Right cardiac atrium (tissue), 5 donors: ENCODE results near the gene PGP. TPM values are rescaled to one million over a fixed set of nuclear protein-coding genes. Genes with fewer than 3 reads are reported as not detected.

Source experiments
- ATAC-seq, 2 donors: fragments of 200-7000 bp; cut with Tn5 transposase; one replicate each; pipeline versions ENCODE4 v1.8.0 to v1.9.1; 2020; ENCODE audit warnings: moderate library complexity in 2 of 2, mild to moderate bottlenecking in 1 of 2
- DNase-seq, 3 donors: peaks; one replicate each; pipeline ENCODE4 v3.0.0-alpha.2; 2020
- H3K27ac ChIP-seq: one replicate; pipeline ENCODE4 v1.5.1; 2013; ENCODE audit warnings: mild to moderate bottlenecking, low read length, control low read depth, moderate library complexity
- H3K27me3 ChIP-seq: one replicate; pipeline ENCODE4 v1.6.1; 2013; ENCODE audit not compliant: control insufficient read depth, insufficient read depth
- H3K4me1 ChIP-seq: one replicate; pipeline ENCODE4 v1.6.1; 2013; ENCODE audit warnings: low read length; ENCODE audit not compliant: control insufficient read depth, insufficient read depth
- H3K4me3 ChIP-seq: one replicate; pipeline ENCODE4 v1.5.1; 2013; ENCODE audit warnings: low read length, control low read depth
- H3K9me3 ChIP-seq: one replicate; pipeline ENCODE4 v1.6.1; 2013; ENCODE audit warnings: low read length; ENCODE audit not compliant: control insufficient read depth
- whole genome bisulfite sequencing: extraction: QIAGEN DNeasy Blood & Tissue Kit; methylation state at CpG from one replicate; pipeline ENCODE4 v1.1.7; 2013; 5-methylcytosine and 5-hydroxymethylcytosine counted together
- intact Hi-C, 4 donors: fragments of 100-400 bp; cut with DNase I; formaldehyde crosslinking; loops; one replicate each; pipeline versions ENCODE4 v1.11.0 to v1.14.0; 2022 to 2023
- polyA plus RNA-seq: library from polyadenylated mRNA; stranded (reverse); fragments of 200-250 nt; gene quantifications from one replicate; pipeline ENCODE4 v1.2.3, GENCODE V29; 2013
- total RNA-seq, 4 donors: library from RNA; stranded (reverse); fragmentation: NEBNext Ultra II Directional; extraction: Animal tissue kit (Norgen Biotek cat#: 25700); gene quantifications; one replicate each; pipeline ENCODE4 v1.2.1, GENCODE V29; 2021
- donor health status: healthy with polysubstance abuse.
- donor health status: DM: no; HTN: yes; CAD: no.
- donor health status: DM: no; HTN: no; CAD: no.
- donor health status: DM: no; HTN: yes; CAD: no; lungs with severe emphysema.
- donor health status: DM: yes; HTN: yes; CAD: no.

PGP gene
- total and polyA plus RNA-seq, 5 donors, result 19.3 to 24.8 (median 21.5) TPM

DNA sequence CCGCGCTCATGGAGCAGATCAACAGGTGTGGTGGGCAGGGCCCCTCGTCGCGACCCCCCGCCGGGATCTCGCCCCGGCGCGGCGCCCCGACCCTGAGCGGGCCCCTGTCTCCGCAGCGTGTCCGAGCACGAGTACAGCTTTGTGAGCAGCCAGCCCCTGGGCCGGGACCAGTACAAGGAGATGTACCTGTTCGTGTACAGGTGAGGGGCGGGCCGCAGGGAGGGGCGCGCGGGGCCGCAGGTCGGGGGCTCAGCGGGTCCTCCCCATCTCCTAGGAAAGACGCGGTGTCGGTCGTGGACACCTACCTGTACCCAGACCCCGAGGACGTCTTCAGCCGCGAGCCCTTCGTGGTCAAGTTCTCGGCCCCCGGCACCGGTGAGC is 22.5 kb upstream of the PGP start:
- no peaks in the 10 kb centered on the region for H3K27me3 ChIP-seq
- WGBS, result 4% methylated on average over 40 of the region's 40 CpGs
- no peaks in the 10 kb centered on the region for H3K9me3 ChIP-seq
- H3K27ac ChIP-seq, result no peak overlapping the region
- peak in 1 of 2 donors; percentile 1 for ATAC-seq
- intact Hi-C loops, result no loop called here
- peaks cover 3% of the 10 kb centered on the region for H3K4me1 ChIP-seq
- H3K4me3 ChIP-seq, result no peak overlapping the region
- no peak for DNase-seq

DNA sequence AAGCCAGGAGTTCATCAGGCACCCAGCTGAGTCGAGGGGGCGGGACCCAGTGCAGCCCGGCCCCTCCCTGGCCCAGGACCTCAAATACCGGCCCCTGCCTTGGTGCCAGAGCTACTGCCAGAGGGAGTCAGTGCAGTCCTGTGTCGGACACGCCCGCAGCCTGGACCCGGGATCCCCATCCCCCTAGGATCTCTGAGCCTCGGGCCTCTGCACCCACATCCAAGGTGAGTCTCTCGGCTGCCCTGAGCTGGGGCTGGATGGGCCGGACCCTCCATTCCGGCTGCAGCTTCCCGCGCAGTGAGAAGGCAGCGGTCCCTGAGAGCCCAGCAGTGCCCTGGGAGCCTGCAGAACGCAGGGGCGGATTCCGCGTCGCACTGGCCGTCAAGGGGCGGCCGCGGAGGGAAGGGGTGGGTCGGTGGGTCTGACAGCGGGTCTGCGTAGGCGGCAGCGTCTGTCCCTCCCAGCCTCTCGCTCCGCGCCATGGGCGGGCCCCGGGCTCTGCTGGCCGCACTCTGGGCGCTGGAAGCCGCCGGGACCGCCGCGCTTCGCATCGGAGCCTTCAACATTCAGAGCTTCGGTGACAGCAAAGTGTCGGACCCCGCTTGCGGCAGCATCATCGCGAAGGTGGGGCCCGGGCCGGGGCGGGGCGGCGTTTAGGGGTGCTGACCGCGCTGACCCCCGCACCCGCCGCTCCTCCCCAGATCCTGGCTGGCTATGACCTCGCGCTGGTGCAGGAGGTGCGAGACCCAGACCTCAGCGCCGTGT is 21.9 kb upstream of the PGP start, which contains the start of gene DNASE1L2:
DNASE1L2 (plus strand) TSS at position 108 of the 765 bp plus-strand sequence; CDS start at position 481, 373 bp downstream.
- H3K9me3 ChIP-seq, result no peaks in the 10 kb centered on the region
- DNase-seq, result peak; percentile 50 to 79 (median 76)
- intact Hi-C loops, result no loop called here
- peaks cover 3% of the 10 kb centered on the region for H3K4me1 ChIP-seq
- no peak within 1 kb of the TSS for H3K4me3 ChIP-seq
- H3K27me3 ChIP-seq, result no peaks in the 10 kb centered on the region
- H3K27ac ChIP-seq, result no peak within 1 kb of the TSS
- 3% methylated on average over 64 of the region's 64 CpGs for WGBS
- ATAC-seq, result peak; percentile 22 to 41

DNA sequence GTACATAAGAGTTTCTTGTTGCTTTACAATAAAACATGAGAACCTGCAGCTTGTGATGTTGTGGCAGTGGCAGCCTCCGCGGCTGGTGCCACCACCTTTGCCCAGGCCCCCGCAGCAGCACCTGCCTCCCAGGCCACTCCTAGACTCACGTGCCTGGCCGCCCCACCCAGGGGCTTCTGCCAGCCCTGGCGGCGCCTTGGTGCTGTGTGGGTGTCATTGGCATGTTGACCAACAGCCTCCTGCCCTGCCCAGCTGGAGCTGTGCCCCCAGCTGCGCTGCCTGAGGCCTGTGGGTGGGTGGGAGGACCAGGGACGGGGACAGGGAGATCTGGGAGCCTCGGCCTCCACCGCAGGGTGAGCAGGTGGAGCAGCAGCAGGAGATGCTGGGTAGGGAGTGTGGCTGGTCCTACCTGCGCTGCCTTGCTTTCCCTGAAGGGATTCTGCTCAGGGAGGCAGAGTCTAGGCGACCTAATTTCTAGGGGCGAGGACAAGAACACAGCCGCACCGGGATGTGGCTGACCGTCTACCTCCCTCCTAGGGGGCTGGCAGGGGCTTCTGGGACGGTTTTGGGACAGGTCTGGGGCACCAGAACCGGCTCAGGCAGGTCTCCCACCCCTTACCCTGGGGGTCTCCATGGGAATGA is 21.2 kb upstream of the PGP start:
- Histone ChIP-seq H3K9me3 (no peaks in the 10 kb centered on the region), H3K4me3 (no peak overlapping the region), H3K4me1 (peaks cover 3% of the 10 kb centered on the region), H3K27me3 (no peaks in the 10 kb centered on the region), H3K27ac (no peak overlapping the region)
- 78% methylated on average over 19 of the region's 19 CpGs for WGBS
- intact Hi-C loops, result no loop called here
- peak in 1 of 3 donors; percentile 50 for DNase-seq
- ATAC-seq, result no peak

DNA sequence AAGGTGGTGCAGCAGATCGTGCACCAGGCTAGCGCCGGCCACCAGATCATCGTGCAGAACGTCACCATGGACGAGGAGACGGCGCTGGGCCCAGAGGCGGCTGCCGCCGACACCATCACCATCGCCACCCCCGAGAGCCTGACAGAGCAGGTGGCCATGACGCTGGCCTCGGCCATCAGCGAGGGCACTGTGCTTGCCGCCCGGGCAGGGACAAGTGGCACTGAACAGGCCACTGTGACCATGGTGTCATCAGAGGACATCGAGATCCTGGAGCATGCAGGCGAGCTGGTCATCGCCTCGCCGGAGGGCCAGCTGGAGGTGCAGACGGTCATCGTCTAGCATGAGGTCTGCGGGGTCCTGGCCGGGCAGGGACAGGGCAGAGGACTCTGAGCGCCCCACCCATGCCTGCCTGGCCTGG is 20.6 kb upstream of the PGP start:
- Histone ChIP-seq H3K4me1 (peaks cover 3% of the 10 kb centered on the region), H3K27me3 (no peaks in the 10 kb centered on the region), H3K4me3 (no peak overlapping the region), H3K27ac (no peak overlapping the region), H3K9me3 (no peaks in the 10 kb centered on the region)
- ATAC-seq (no peak), DNase-seq (no peak)
- intact Hi-C loops, result no loop called here
- 95% methylated on average over 28 of the region's 28 CpGs for WGBS

DNA sequence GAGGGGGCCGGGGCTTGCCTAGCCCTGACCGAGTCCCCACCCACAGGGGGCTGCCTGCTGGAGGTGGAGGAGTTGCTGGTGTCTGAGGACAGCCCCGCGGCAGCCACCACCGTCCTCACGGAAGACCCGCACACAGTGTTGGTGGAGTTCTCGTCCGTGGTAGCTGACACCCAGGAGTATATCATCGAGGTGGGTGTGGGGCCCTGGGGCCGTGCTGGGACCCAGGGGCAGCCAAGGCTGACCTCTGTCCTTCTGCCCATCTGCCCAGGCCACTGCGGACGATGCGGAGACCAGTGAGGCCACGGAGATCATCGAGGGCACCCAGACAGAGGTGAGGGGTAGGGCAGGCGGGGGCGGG is 20.2 kb upstream of the PGP start:
- DNase-seq, result no peak
- no peak overlapping the region for H3K4me3 ChIP-seq
- H3K4me1 ChIP-seq, result peaks cover 3% of the 10 kb centered on the region
- intact Hi-C loops, result no loop called here
- H3K27me3 ChIP-seq, result no peaks in the 10 kb centered on the region
- 92% methylated on average over 18 of the region's 18 CpGs for WGBS
- no peaks in the 10 kb centered on the region for H3K9me3 ChIP-seq
- no peak for ATAC-seq
- H3K27ac ChIP-seq, result no peak overlapping the region

DNA sequence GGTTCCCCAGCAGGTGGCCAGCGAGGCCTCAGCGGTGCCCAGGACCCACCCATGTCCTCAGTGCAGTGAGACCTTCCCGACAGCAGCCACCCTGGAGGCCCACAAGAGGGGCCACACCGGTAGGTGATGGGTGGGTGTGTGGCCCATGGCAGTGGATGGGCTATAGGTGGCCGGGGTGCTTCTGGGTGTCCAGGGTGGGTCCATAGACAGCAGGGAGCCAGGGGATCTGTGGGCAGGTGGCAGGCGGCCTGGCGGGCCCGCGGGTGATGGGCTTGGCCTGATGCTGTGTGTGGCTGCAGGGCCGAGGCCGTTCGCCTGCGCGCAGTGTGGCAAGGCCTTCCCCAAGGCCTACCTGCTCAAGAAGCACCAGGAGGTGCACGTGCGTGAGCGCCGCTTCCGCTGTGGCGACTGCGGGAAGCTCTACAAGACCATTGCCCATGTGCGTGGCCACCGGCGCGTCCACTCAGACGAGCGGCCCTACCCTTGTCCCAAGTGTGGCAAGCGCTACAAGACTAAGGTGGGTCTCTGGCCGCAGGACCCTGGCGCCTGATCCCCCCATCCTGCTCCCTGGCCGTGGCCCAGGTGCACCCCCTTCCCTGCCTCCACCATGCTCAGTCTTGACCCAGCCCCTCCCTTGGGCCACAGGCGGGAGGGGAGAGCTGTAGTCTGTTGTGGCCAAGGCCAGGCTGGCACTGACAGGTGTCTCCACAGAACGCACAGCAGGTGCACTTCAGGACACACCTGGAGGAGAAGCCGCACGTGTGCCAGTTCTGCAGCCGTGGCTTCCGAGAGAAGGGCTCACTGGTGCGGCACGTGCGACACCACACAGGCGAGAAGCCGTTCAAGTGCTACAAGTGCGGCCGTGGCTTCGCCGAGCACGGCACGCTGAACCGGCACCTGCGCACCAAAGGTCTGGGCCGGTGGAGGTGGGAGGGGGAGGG is 19.5 kb upstream of the PGP start:
- H3K27ac ChIP-seq, result no peak overlapping the region
- ATAC-seq (no peak), DNase-seq (no peak)
- intact Hi-C loops, result no loop called here
- H3K9me3 ChIP-seq, result no peaks in the 10 kb centered on the region
- H3K27me3 ChIP-seq, result no peaks in the 10 kb centered on the region
- H3K4me3 ChIP-seq, result no peak overlapping the region
- whole genome bisulfite sequencing, result 95% methylated on average over 51 of the region's 51 CpGs
- H3K4me1 ChIP-seq, result peaks cover 3% of the 10 kb centered on the region

DNA sequence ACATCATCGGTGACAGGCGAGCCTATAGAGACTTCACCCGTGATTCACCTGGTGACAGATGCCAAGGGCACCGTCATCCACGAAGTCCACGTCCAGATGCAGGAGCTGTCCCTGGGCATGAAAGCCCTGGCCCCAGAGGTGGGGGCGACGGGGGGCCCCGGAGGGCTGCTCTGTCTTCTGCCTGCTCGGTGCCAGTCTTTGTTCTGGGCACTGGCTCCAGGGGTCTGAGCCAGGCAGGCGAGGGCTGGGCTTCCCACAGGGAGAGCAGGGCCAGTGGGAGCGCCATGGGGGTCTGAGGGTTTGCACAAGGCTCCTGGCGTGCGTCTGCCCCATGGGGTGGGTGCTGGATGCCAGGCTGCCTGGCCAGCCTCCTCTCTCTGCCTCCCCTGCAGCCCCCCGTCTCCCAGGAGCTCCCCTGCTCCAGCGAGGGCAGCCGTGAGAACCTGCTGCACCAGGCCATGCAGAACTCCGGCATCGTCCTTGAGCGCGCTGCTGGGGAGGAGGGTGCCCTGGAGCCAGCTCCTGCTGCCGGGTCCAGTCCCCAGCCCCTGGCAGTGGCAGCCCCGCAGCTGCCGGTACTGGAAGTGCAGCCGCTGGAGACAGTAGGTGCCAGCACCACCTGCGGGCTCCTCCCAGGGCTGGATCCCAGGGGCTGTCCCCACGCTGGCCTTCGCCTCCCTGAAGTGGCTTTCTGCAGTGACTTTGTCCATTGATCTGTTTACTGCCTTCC is 18.6 kb upstream of the PGP start:
- no peak for ATAC-seq
- H3K4me1 ChIP-seq, result peaks cover 3% of the 10 kb centered on the region
- WGBS, result 91% methylated on average over 28 of the region's 28 CpGs
- no peaks in the 10 kb centered on the region for H3K9me3 ChIP-seq
- no peaks in the 10 kb centered on the region for H3K27me3 ChIP-seq
- no peak for DNase-seq
- no peak overlapping the region for H3K27ac ChIP-seq
- intact Hi-C loops, result no loop called here
- H3K4me3 ChIP-seq, result no peak overlapping the region

DNA sequence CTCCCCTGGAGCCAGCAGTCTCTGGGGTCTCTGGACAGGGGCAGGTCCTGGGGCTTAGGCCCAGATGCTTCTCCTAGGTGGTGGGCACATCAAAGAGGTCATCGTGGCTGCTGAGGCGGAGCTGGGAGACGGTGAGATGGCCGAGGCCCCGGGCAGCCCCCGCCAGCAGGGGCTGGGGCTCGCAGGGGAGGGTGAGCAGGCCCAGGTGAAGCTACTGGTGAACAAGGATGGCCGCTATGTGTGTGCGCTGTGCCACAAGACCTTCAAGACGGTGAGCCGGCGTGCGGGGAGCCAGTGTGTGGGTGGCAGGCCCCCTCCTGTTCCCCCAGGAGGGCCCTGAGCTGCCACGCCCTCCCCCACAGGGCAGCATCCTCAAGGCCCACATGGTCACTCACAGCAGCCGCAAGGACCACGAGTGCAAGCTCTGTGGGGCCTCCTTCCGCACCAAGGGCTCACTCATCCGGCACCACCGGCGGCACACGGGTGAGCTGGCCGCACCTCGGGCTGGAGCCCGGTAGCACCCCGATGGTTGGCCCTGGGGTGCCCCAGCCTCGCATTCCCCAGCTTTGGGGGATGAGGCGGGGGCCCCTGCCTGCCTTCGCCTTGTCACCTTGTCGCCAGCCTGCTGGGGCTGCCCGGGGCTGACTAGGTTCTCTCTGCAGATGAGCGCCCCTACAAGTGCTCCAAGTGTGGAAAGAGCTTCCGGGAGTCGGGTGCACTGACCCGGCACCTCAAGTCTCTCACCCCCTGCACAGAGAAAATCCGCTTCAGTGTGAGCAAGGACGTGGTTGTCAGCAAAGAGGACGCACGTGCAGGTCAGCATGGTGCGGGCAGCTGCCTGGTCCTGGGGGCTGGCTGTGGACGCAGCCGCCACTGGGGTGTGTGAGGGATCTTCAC is 17.7 kb upstream of the PGP start:
- Histone ChIP-seq H3K27ac (no peak overlapping the region), H3K9me3 (no peaks in the 10 kb centered on the region), H3K4me3 (no peak overlapping the region), H3K27me3 (no peaks in the 10 kb centered on the region), H3K4me1 (peaks cover 3% of the 10 kb centered on the region)
- 89% methylated on average over 41 of the region's 41 CpGs for WGBS
- intact Hi-C loops, result no loop called here
- ATAC-seq, result no peak
- DNase-seq, result no peak

DNA sequence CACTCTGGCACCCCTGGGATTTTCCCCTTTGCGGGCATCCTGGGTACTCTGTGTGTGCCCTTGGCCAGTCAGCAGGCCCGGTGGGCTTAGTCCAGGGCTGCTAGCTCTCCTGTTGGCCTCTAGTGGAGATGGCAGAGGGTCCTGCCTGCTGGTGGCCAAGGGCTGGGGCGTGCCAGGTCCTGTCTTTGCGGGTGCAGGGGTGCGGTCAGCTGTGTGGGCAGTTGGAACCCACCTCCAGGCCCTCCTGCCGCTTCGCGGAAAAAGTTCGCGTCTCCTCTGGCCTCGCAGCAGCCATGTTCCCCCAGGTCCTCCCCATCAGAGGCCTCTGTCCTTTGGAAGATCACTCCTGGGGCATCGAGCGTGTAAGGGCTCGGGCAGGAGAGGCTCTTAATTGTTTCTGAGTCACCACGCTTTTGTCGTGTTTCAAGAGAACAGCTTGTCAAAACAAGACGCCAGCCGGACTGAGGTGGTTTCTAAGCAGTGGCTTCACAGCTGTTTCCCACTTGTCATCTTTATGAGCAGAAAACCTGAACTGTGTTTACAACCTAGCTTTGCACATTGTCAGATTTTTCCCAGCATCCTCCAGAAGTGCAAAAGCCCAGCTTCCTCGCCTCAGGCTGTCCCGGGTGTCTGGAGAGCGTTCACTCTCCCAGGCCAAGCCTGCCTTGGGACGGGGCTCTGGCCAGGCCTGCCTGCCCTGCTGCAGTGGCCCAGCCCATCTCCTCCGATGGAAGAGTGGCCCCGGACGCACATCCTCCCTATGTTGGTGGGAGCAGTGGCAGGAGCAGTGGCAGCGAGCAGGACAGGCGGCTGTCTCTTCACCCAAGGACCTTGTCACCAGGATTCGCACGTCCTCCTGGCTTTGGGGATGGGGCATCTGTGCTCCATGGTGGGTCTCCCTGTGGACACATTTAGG is 16.6 kb upstream of the PGP start:
- Histone ChIP-seq H3K4me1 (no peaks in the 10 kb centered on the region), H3K9me3 (no peaks in the 10 kb centered on the region), H3K4me3 (no peak overlapping the region), H3K27me3 (no peaks in the 10 kb centered on the region), H3K27ac (no peak overlapping the region)
- ATAC-seq (no peak), DNase-seq (no peak)
- 89% methylated on average over 29 of the region's 29 CpGs for WGBS
- intact Hi-C loops, result no loop called here
